CD4-positive, CD25-positive, alpha-beta regulatory T cell (primary cell): ENCODE measurements around the gene ZSCAN12. TPM values are rescaled to one million over a fixed set of nuclear protein-coding genes. Genes with fewer than 3 reads are reported as not detected.
A peak's percentile ranks its signal among the peaks of the same experiment; 100 is the strongest.
"Not testable (repeated sequence)": the region's sequence is repeated elsewhere in the genome, so short reads cannot be mapped to it uniquely, and the experiment has no call there.

Experiments
- ATAC-seq, 2 donors: fragments of 150-1000 bp; cut with Tn5 transposase; one replicate each; pipeline ENCODE4 v1.10.0; 2021; ENCODE audit warnings: low read depth in 2 of 2, moderate number of reproducible peaks in 2 of 2, moderate library complexity in 1 of 2
- DNase-seq, 3 donors: peaks; one replicate each; pipeline versions ENCODE4 v3.0.0 to v3.0.0-alpha.2; 2012 to 2022; ENCODE audit warnings: mixed read lengths in 1 of 3
- H3K27ac ChIP-seq: one replicate; pipeline ENCODE4 v1.7.0; 2013; ENCODE audit warnings: mild to moderate bottlenecking, low read length; ENCODE audit not compliant: insufficient read depth, poor library complexity, severe bottlenecking
- H3K27me3 ChIP-seq: one replicate; pipeline ENCODE4 v1.7.0; 2013; ENCODE audit warnings: low read length; ENCODE audit not compliant: control insufficient read depth, insufficient read depth
- H3K36me3 ChIP-seq: one replicate; pipeline ENCODE4 v1.7.0; 2013; ENCODE audit warnings: mild to moderate bottlenecking, low read length, moderate library complexity; ENCODE audit not compliant: control insufficient read depth, insufficient read depth
- H3K4me1 ChIP-seq: 2 replicates; pipeline ENCODE4 v1.7.0; 2013; ENCODE audit warnings: mild to moderate bottlenecking, low read length; ENCODE audit not compliant: insufficient read depth, control insufficient read depth, poor library complexity, severe bottlenecking
- H3K4me3 ChIP-seq: one replicate; pipeline ENCODE4 v1.7.0; 2013; ENCODE audit warnings: low read depth, mild to moderate bottlenecking, low read length, moderate library complexity
- H3K9me3 ChIP-seq, 2 experiments: 1 replicate in 1 of 2; 2 replicates in 1 of 2; pipeline ENCODE4 v1.7.0; 2013; ENCODE audit warnings: low read length in 2 of 2, mild to moderate bottlenecking in 1 of 2, moderate library complexity in 1 of 2; ENCODE audit not compliant: control insufficient read depth in 2 of 2
- H3K27ac Mint-ChIP-seq, 3 donors: one replicate each; pipeline ENCODE4 v1.8.0; 2020 to 2022; ENCODE audit warnings: mild to moderate bottlenecking in 3 of 3, mixed read lengths in 3 of 3, moderate library complexity in 2 of 3
- H3K27me3 Mint-ChIP-seq: one replicate; pipeline ENCODE4 v1.8.0; 2022; ENCODE audit warnings: mild to moderate bottlenecking, mixed read lengths
- H3K36me3 Mint-ChIP-seq: one replicate; pipeline ENCODE4 v1.8.0; 2020; ENCODE audit warnings: mixed read lengths
- H3K4me1 Mint-ChIP-seq, 4 donors: one replicate each; pipeline ENCODE4 v1.8.0; 2020 to 2022; ENCODE audit warnings: mixed read lengths in 4 of 4, mild to moderate bottlenecking in 1 of 4
- H3K4me3 Mint-ChIP-seq, 4 donors: one replicate each; pipeline ENCODE4 v1.8.0; 2020 to 2022; ENCODE audit warnings: mild to moderate bottlenecking in 4 of 4, mixed read lengths in 4 of 4, moderate library complexity in 3 of 4
- H3K9me3 Mint-ChIP-seq, 7 donors: one replicate each; pipeline ENCODE4 v1.8.0; 2020 to 2022; ENCODE audit warnings: mixed read lengths in 7 of 7, mild to moderate bottlenecking in 3 of 7, moderate library complexity in 2 of 7
- polyA plus RNA-seq, 4 donors: library from polyadenylated mRNA; unstranded; fragments of 300-500 nt; fragmentation: Illumina TruSeq; gene quantifications; one replicate each; pipeline ENCODE4 v1.2.3, GENCODE V29; 2021
- total RNA-seq: library from RNA; stranded (reverse); gene quantifications from one replicate; pipeline ENCODE4 v1.2.3, GENCODE V29; 2022

Gene ZSCAN12
- total RNA-seq = 2.7 TPM
- polyA plus RNA-seq = 1 to 10 TPM; 1.2 to 2.2 (median 1.7) TPM

GRCh38 chr6:28399350-28400121 is at the start of gene ZSCAN12:
Gene ZSCAN12, minus strand, starts transcription at chr6:28399747. Its CDS starts 1,342 bp downstream, at chr6:28398405.
- ATAC-seq (peak; percentile 95 to 96), DNase-seq (peak; percentile 62 to 95 (median 81))
- peak within 1 kb of the TSS; percentile 92 to 99 (median 95) for H3K4me3 Mint-ChIP-seq
- Histone ChIP-seq H3K4me1 (peaks cover 28% of the 10 kb centered on the region), H3K27ac (no peak within 1 kb of the TSS), H3K36me3 (peaks cover 12% of the 10 kb centered on the region), H3K9me3 (no peaks in the 10 kb centered on the region), H3K4me3 (peak within 1 kb of the TSS; percentile 90), H3K27me3 (peaks cover 6% of the 10 kb centered on the region)
- H3K9me3 Mint-ChIP-seq = peaks cover 0 to 5% (median 4%) of the 10 kb centered on the region in 7 donors
- H3K27me3 Mint-ChIP-seq = peaks cover 39% of the 10 kb centered on the region
- H3K4me1 Mint-ChIP-seq = peaks cover 9 to 64% (median 41%) of the 10 kb centered on the region in 4 donors
- H3K36me3 Mint-ChIP-seq = peaks cover 35% of the 10 kb centered on the region
- peak within 1 kb of the TSS; percentile 74 to 95 (median 92) for H3K27ac Mint-ChIP-seq

GRCh38 chr6:28449056-28449455 is 49.5 kb upstream of the ZSCAN12 start:
- Mint-ChIP-seq H3K4me1 (peaks cover 6 to 17% (median 8%) of the 10 kb centered on the region in 4 donors), H3K27me3 (peaks cover 33% of the 10 kb centered on the region), H3K9me3 (peaks cover 0 to 9% (median 5%) of the 10 kb centered on the region in 7 donors), H3K4me3 (no peak overlapping the region), H3K27ac (no peak overlapping the region), H3K36me3 (no peaks in the 10 kb centered on the region)
- Histone ChIP-seq H3K4me3 (no peak overlapping the region), H3K27ac (no peak overlapping the region), H3K9me3 (peaks cover 3 to 13% of the 10 kb centered on the region in 2 experiments), H3K4me1 (peaks cover 6% of the 10 kb centered on the region), H3K27me3 (peaks cover 20% of the 10 kb centered on the region), H3K36me3 (no peaks in the 10 kb centered on the region)
- ATAC-seq (peak; percentile 60 to 63), DNase-seq (peak in 2 of 3 donors; percentile 48 to 60)

GRCh38 chr6:28447512-28447906 is 48.0 kb upstream of the ZSCAN12 start:
- H3K36me3 Mint-ChIP-seq, H3K27ac Mint-ChIP-seq, DNase-seq, ATAC-seq, H3K27ac ChIP-seq, H3K36me3 ChIP-seq, H3K9me3 Mint-ChIP-seq: not testable (repeated sequence)
- Histone ChIP-seq H3K9me3 (peaks cover 3 to 19% of the 10 kb centered on the region in 2 experiments), H3K4me1 (peaks cover 20% of the 10 kb centered on the region), H3K27me3 (peaks cover 16% of the 10 kb centered on the region), H3K4me3 (peak overlapping the region; percentile 23)
- H3K4me3 Mint-ChIP-seq = peak overlapping the region in 2 of 4 donors; percentile 58 to 66
- peaks cover 47% of the 10 kb centered on the region for H3K27me3 Mint-ChIP-seq
- peaks cover 14 to 32% (median 18%) of the 10 kb centered on the region in 4 donors for H3K4me1 Mint-ChIP-seq

GRCh38 chr6:28446818-28447511 is 47.4 kb upstream of the ZSCAN12 start:
- H3K4me3 ChIP-seq = peak overlapping the region; percentile 23
- no peak overlapping the region for H3K27ac ChIP-seq
- ATAC-seq = no peak
- Mint-ChIP-seq H3K4me3 (peak overlapping the region in 3 of 4 donors; percentile 4 to 66 (median 58)), H3K27ac (peak overlapping the region in 1 of 3 donors; percentile 63), H3K9me3 (peaks cover 0 to 6% (median 2%) of the 10 kb centered on the region in 7 donors), H3K27me3 (peaks cover 50% of the 10 kb centered on the region), H3K4me1 (peaks cover 14 to 36% (median 18%) of the 10 kb centered on the region in 4 donors), H3K36me3 (no peaks in the 10 kb centered on the region)
- H3K36me3 ChIP-seq = no peaks in the 10 kb centered on the region
- H3K27me3 ChIP-seq = peaks cover 16% of the 10 kb centered on the region
- peaks cover 3 to 19% of the 10 kb centered on the region in 2 experiments for H3K9me3 ChIP-seq
- DNase-seq = peak in 1 of 3 donors; percentile 10
- H3K4me1 ChIP-seq = peaks cover 20% of the 10 kb centered on the region

- H3K27ac Mint-ChIP-seq, H3K36me3 ChIP-seq, ATAC-seq, H3K4me3 ChIP-seq, H3K27ac ChIP-seq, H3K36me3 Mint-ChIP-seq, H3K4me3 Mint-ChIP-seq, H3K9me3 Mint-ChIP-seq: not testable (repeated sequence)
- Histone ChIP-seq H3K27me3 (peaks cover 14% of the 10 kb centered on the region), H3K4me1 (peaks cover 20% of the 10 kb centered on the region), H3K9me3 (peaks cover 3 to 19% of the 10 kb centered on the region in 2 experiments)
- DNase-seq = peak in 1 of 3 donors; percentile 22
- peaks cover 45% of the 10 kb centered on the region for H3K27me3 Mint-ChIP-seq
- H3K4me1 Mint-ChIP-seq = peaks cover 14 to 36% (median 18%) of the 10 kb centered on the region in 4 donors
Measured at GRCh38 chr6:28444759-28445158, 45.2 kb upstream of the ZSCAN12 start.

GRCh38 chr6:28443112-28443773 is 43.7 kb upstream of the ZSCAN12 start, which contains the start of gene ZSCAN23:
Gene ZSCAN23, minus strand, starts transcription at chr6:28443491. Its CDS starts 7,225 bp downstream, at chr6:28436266.
- ATAC-seq = peak; percentile 92 to 94
- peaks cover 3 to 19% of the 10 kb centered on the region in 2 experiments for H3K9me3 ChIP-seq
- peaks cover 20% of the 10 kb centered on the region for H3K4me1 ChIP-seq
- Mint-ChIP-seq H3K27ac (peak within 1 kb of the TSS; percentile 92 to 96 (median 94)), H3K4me1 (peaks cover 10 to 30% (median 15%) of the 10 kb centered on the region in 4 donors), H3K4me3 (peak within 1 kb of the TSS; percentile 74 to 99 (median 88)), H3K27me3 (peaks cover 46% of the 10 kb centered on the region), H3K9me3 (peaks cover 0 to 6% (median 2%) of the 10 kb centered on the region in 7 donors), H3K36me3 (no peaks in the 10 kb centered on the region)
- H3K27me3 ChIP-seq = peaks cover 14% of the 10 kb centered on the region
- peak within 1 kb of the TSS; percentile 78 for H3K4me3 ChIP-seq
- H3K36me3 ChIP-seq = no peaks in the 10 kb centered on the region
- DNase-seq = peak; percentile 73 to 96 (median 84)
- no peak within 1 kb of the TSS for H3K27ac ChIP-seq

- peaks cover 11% of the 10 kb centered on the region for H3K27me3 ChIP-seq
- Mint-ChIP-seq H3K4me1 (peaks cover 10 to 30% (median 15%) of the 10 kb centered on the region in 4 donors), H3K4me3 (peak overlapping the region; percentile 74 to 99 (median 88)), H3K36me3 (no peaks in the 10 kb centered on the region), H3K27me3 (peaks cover 48% of the 10 kb centered on the region), H3K9me3 (peaks cover 0 to 6% (median 2%) of the 10 kb centered on the region in 7 donors), H3K27ac (peak overlapping the region; percentile 22 to 96 (median 67))
- H3K4me1 ChIP-seq = peaks cover 20% of the 10 kb centered on the region
- H3K36me3 ChIP-seq = no peaks in the 10 kb centered on the region
- H3K9me3 ChIP-seq = peaks cover 3 to 19% of the 10 kb centered on the region in 2 experiments
- H3K27ac ChIP-seq = no peak overlapping the region
- DNase-seq = peak in 1 of 3 donors; percentile 34
- no peak for ATAC-seq
- peak overlapping the region; percentile 78 for H3K4me3 ChIP-seq
Measured at GRCh38 chr6:28442586-28442985, 43.0 kb upstream of the ZSCAN12 start.
